ENCODE data around the gene CRTC1.

DNA sequence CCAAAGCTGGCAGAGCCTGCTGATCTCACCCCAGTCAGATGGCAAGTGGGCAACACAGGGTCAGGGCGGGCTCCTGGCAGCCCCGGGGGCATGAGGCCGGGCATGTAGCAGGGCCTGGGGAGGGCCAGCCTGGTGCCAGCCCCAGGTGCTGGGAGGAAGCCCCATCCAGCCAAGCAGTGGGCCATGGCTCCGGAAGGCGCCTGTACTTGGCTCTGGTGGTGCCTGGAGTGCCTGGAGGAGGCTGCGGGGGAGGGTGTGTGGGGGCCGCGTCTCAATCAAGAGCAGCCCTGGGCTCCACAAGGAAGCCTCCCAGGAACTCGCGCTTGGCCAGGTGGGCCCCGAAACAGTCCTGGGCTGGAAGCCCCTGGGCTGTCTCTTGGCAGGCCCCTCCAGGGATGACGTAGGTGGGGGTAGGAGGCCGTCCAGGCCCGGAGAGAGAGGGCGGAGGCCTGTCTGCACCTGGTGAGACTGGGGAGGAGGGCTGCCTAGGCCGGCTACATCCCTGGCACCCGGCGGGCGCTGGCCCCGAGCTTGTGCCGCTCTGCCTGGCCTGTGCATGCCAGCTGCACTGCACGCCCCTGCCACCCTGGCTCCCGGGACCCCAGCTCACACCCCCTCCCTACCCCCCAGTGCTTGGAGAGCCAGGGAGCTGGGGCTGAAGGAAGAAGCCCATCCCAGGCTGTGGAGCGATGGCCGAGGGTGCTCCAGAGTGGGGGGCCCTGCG is 61.7 kb downstream of the CRTC1 start:
- TF ChIP-seq TAF1 (IDR thresholded peaks at IDR 0.05; ENCODE audit: borderline replicate concordance, insufficient read depth, low read length) (no peak), POLR2AphosphoS5 (IDR thresholded peaks at IDR 0.05; ENCODE audit: low read depth, low read length) (no peak), SIN3A (IDR thresholded peaks at IDR 0.05; ENCODE audit: borderline replicate concordance, insufficient read depth, low read length) (no peak)
- TF ChIP-seq, protein P1, sequence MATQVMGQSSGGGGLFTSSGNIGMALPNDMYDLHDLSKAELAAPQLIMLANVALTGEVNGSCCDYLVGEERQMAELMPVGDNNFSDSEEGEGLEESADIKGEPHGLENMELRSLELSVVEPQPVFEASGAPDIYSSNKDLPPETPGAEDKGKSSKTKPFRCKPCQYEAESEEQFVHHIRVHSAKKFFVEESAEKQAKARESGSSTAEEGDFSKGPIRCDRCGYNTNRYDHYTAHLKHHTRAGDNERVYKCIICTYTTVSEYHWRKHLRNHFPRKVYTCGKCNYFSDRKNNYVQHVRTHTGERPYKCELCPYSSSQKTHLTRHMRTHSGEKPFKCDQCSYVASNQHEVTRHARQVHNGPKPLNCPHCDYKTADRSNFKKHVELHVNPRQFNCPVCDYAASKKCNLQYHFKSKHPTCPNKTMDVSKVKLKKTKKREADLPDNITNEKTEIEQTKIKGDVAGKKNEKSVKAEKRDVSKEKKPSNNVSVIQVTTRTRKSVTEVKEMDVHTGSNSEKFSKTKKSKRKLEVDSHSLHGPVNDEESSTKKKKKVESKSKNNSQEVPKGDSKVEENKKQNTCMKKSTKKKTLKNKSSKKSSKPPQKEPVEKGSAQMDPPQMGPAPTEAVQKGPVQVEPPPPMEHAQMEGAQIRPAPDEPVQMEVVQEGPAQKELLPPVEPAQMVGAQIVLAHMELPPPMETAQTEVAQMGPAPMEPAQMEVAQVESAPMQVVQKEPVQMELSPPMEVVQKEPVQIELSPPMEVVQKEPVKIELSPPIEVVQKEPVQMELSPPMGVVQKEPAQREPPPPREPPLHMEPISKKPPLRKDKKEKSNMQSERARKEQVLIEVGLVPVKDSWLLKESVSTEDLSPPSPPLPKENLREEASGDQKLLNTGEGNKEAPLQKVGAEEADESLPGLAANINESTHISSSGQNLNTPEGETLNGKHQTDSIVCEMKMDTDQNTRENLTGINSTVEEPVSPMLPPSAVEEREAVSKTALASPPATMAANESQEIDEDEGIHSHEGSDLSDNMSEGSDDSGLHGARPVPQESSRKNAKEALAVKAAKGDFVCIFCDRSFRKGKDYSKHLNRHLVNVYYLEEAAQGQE (IDR thresholded peaks at IDR 0.05; ENCODE audit: insufficient read depth in 1 of 2, low read depth in 2 of 2, low read length in 2 of 2), result no peak
